ENCODE measurements around the gene C1QTNF8.

C1QTNF8 gene

GRCh38 chr16:1055557-1055924 is 40.5 kb downstream of the C1QTNF8 start:
- no peak for DNase-seq

DNA sequence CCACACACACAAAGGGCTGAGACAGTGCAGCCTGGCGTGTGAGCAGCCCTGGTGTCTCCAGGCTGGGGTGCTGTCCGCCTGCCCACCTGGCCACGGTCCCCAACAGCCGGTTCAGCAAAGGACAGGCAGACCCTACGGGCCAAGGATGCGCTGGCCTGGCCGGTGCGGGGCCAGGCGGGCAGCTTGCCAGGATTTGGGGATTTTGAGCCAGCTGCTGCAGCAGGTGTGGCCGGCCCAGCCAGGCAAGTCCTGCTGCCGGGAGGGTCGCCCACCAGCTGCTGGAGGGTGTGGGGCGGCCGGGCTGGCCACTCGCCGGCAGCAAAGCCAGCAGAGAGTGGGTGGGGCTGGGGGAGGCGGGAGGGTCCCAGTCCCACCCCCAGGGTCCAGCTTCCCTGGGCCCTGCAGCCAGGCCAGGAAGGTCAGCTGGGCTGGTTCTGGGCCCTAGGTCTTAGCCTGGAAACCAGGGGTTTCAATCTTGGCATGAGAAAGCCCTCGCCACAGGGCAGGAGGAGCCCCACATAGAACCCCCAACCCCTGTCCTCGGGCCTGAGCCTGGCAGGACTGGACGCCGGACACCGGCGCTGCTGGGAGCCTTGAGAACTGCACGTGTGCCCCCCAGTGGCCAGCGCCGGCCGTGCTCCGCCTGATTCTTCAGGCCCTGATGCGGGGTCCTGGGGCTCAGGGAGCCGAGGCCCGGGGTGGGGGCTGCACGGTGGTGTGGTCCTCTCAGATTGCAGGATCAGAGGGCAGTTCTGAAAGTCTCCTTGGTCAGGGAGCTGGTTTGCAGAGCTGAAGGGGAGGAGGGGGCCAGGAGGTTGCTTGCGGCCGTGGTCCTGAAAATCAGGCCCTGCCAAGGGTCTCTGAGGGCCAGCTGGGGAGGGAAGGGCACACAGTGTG is 41.1 kb downstream of the C1QTNF8 start:
- peak; percentile 41 for DNase-seq

GRCh38 chr16:1053700-1054368 is 42.2 kb downstream of the C1QTNF8 start:
- no peak for DNase-seq

- DNase-seq = no peak
These were observed 42.9 kb downstream of the C1QTNF8 start for GRCh38 chr16:1053121-1053521.

GRCh38 chr16:1052721-1053120 is 43.3 kb downstream of the C1QTNF8 start:
- DNase-seq = no peak

GRCh38 chr16:1051446-1051845 is 44.6 kb downstream of the C1QTNF8 start:
- no peak for DNase-seq

- DNase-seq = no peak
These were observed 45.1 kb downstream of the C1QTNF8 start for GRCh38 chr16:1050921-1051320.

- no peak for DNase-seq
These were observed 45.5 kb downstream of the C1QTNF8 start for GRCh38 chr16:1050516-1050915.

DNA sequence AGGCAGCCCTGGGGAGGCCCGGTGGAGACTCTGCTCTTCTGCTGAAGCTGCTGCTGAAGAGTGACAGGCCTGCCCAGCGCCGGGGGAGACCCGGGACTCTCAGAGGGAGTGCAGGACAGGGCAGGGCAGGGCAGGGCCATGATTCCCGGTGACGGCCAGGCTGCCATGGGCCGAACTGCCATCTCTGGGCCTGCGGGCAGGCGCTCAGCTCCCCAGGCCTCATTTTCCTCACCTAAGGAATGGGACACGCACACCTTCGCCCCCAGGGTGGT is 46.1 kb downstream of the C1QTNF8 start:
- no peak for DNase-seq

DNA sequence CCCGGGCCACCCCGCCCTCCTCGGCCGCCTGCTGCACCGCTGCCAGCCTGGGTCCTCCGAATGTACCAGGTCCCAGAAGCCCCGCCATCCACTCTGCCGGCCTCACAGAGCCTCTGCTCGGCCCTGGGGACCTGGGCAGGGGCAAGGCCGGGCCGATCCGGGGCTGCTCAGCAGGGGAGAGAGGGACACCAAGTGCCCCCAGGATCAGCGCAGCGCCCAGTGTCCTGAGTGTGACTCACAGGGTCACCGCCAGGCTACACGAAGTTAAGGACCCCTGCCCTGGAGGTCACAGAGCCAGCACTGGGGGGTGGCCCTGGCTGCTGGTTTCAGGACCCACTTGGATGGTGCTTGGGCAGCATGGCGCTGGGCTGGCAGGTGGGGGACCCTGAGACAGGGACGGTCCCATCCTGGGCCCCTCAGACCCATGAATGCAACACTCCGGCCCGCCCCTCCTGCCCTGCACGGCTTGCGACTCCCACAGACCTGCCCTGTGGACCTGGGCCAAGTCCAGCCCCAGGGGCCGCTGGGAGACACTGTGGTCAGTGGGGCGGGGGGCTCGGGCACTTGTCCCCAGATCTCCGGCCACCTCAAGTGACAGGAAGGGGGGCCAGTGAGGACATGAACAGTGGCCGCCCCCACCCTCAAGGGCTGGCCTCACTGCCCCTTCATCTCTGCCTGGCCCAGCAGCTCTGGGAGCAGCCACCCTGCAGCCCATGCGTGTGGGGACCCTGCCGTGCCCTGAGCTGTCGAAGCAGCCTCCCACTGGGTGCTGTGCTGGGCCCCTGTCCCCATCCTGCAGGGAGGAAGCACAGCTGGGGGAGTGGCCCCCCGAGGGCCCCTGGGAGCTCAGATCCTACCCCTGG is 46.7 kb downstream of the C1QTNF8 start:
- no peak for DNase-seq

DNA sequence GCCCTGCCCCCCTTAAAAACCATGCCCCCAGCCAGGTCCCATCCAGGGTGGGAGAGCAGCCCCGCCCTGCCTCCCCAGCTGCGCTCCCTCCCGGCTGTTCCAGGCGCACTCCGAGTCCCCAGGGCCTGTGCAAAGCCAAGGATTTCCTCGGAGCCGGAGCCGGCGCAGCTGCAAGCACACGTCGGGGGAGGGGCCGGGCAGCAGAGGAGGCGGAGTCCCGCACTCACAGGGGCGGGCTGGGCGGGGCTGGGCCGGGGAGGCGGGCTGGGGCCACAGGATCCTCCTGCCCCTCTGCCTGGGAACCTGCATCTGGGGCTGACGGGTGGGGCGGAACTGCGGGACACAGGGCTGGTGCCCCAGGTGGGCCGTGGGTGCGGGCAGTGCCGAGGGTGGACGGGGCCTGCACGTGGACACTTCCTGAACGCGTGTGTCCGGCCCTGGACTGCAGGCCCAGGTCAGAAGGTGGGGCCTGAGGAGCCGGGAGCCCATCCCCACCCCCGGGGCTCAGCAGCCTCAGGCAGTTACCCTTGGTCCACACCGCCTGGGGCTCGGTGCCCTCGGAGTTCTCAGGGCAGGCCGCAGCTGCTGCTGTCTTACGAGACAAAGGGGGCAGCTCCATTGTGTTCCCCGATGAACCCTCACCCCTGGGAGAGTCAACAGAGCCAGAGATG is 47.5 kb downstream of the C1QTNF8 start:
- no peak for DNase-seq

DNA sequence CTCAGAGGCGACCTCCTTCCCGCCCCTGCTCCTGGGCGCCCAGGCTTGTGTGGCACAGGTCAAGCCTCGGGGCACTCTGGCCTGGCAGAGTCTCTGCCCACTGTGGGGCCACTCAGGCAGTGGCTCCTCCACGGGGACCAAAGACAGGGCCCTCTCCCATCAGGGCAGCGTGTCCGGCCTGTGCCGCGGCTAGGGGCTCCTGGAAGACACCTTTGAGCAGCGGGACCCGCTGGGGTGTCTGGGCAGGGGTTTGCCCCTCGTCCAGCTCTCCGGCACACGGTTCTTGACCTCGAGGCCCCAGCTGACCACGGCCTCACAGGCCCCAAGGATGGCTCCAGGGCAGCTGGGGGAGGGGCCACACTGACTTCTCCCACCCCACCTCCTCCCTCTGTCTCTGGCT is 48.2 kb downstream of the C1QTNF8 start:
- no peak for DNase-seq

DNA sequence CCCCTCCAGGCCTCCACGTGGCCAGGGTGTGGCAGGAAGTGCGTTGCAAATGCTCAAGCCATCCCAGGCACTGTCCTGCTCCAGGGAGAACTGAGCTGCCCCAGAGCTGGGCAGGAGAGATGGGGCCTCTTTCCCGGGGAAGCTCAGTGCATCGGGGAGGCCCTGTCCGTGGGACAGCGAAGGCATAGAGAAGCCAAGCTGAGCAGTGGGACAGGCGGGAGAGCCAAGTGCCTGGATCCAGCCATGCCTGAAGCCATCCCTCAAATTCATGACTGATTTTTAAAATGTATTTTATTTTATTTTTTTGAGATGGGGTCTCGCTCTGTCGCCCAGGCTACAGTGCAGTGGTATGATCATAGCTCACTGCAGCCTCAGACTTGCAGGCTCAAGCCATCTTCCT is 48.9 kb downstream of the C1QTNF8 start:
- DNase-seq = no peak

DNA sequence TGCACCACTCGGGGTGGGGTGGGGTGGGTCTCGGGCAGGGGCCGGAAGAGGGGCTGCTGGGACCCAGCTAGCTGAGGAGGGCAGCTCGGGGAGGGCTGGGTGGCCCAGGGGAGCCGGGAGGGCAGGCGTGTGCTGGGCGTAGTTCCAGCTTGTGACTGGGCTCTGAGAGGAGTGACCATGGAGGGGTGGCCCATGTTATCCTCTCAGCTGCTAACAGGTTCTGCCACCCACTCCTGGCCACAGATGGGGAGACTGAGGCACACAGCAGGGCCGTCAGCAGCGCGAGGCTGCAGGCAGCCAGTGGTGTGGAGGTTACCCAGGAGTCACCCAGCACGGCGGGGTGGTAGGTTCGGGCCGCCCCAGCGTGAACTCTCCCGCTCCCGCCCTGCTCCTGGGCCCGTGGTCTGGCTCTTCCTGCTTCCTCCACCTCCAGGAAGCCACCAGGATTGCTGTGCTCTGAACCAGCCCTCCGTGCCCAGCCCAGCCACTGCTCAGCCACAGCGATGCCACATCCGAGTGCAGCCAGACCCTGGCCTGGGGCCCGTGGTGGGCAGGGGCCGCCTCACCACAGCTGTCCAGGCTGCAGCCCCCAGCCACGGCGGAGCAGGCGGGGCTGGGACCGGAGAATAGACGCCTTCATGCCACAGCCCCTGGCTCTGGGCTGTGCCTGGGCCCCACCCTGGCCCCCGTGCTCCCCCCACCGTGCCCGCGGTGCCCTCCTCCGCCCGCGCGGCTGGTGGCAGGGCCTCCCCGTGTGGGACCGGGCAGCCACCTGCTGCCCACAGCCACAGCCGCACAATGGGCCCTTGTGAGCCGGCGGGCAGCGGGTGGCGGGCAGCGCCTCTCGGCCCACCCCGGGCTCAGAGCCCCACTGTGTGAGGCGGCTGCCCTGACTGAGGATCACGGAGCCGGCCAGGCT is 49.8 kb downstream of the C1QTNF8 start:
- DNase-seq = no peak

GRCh38 chr16:1045310-1045992 is 50.6 kb downstream of the C1QTNF8 start:
- DNase-seq = no peak

DNA sequence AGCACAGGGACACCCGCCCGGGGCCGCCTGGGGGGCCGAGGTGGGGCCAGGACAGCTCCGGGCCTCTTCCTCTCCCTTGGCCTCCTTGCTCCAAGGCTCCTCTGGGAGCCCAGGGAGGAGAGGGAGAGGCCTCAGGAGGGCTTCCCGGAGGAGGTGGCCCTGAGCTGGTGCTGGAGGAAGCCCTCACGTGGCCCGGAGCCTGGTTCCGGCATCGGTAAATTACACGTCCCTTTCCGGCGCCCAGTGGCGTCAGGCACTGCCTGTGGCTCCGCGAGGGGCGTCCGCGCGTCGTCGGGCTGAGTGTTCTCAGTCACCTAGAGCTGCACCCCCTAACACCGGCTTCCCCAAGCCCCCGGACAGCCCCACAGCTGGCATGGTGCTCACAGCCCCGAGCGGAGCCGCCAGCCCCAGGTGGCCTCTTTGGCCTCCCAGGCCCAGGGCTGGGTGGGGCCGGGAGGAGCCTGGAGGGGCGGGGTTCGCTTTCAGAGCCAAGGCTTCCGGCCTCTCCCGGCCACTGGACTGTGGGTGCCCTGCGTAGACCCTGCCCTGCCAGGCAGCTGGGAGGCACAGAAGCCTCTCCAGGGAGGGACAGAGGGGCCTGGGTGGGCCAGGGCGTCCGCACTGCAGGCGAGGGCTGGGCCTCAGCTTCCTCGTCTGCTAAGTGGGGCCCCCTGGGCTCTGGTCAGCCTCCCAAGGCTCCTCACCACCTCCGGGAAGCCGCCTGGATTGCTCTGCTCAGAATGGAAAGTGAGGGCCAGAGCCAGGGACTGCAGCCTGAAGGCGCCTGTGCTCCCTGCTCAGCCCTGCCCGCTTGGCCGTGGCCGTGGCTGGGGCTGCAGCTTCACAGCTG is 51.4 kb downstream of the C1QTNF8 start:
- no peak for DNase-seq

- no peak for DNase-seq
These were observed 52.1 kb downstream of the C1QTNF8 start for GRCh38 chr16:1043881-1044451.

- DNase-seq = no peak
These were observed 53.2 kb downstream of the C1QTNF8 start for GRCh38 chr16:1042866-1043265.

GRCh38 chr16:1042049-1042744 is 53.8 kb downstream of the C1QTNF8 start:
- DNase-seq = no peak
